Mammary epithelial cell (primary cell): Measurements from ENCODE around the gene PILRB.

Experiments
- EZH2 ChIP-seq: IDR thresholded peaks from 2 replicates; pipeline ENCODE4 v1.6.1; 2012; ENCODE audit warnings: low read length, inconsistent platforms, borderline replicate concordance
- TF ChIP-seq, protein P1 (sequence below), 2 donors: IDR thresholded peaks in 1 of 2; conservative IDR thresholded peaks in 1 of 2; 2 replicates each; pipeline ENCODE4 v1.5.1; 2011 to 2012; ENCODE audit warnings: inconsistent platforms in 2 of 2, low read length in 2 of 2, mild to moderate bottlenecking in 2 of 2, control low read depth in 1 of 2, low read depth in 1 of 2; ENCODE audit not compliant: insufficient read depth in 1 of 2; ENCODE audit errors: extremely low read depth in 1 of 2

GRCh38 chr7:100366411-100367250 lies 8.7 kb downstream of the PILRB start:
- TF ChIP-seq, protein P1, sequence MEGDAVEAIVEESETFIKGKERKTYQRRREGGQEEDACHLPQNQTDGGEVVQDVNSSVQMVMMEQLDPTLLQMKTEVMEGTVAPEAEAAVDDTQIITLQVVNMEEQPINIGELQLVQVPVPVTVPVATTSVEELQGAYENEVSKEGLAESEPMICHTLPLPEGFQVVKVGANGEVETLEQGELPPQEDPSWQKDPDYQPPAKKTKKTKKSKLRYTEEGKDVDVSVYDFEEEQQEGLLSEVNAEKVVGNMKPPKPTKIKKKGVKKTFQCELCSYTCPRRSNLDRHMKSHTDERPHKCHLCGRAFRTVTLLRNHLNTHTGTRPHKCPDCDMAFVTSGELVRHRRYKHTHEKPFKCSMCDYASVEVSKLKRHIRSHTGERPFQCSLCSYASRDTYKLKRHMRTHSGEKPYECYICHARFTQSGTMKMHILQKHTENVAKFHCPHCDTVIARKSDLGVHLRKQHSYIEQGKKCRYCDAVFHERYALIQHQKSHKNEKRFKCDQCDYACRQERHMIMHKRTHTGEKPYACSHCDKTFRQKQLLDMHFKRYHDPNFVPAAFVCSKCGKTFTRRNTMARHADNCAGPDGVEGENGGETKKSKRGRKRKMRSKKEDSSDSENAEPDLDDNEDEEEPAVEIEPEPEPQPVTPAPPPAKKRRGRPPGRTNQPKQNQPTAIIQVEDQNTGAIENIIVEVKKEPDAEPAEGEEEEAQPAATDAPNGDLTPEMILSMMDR (conservative IDR thresholded peaks at IDR 0.05 in 1 of 2, IDR thresholded peaks at IDR 0.05 in 1 of 2; ENCODE audit: extremely low read depth in 1 of 2, insufficient read depth in 1 of 2, low read depth in 1 of 2, low read length in 2 of 2): no peak
- no peak for TF ChIP-seq EZH2
